BJ (cell line): ENCODE results near the gene PMM2. TPM values are rescaled to one million over a fixed set of nuclear protein-coding genes. Genes with fewer than 3 reads are reported as not detected.
"Not testable (repeated sequence)": the region's sequence is repeated elsewhere in the genome, so short reads cannot be mapped to it uniquely, and the experiment has no call there.

Experiments used
- CTCF ChIA-PET: fragments of 350-600 bp; formaldehyde crosslinking; extraction: SDS; loops from one replicate; lab custom pipeline; 2021; ENCODE audit warnings: antibody characterized with exemption, inconsistent platforms; lab: Yijun Ruan, JAX
- POLR2A ChIA-PET: fragments of 300-600 bp; sonication (Branson Sonifier 250); formaldehyde crosslinking; extraction: SDS; loops from one replicate; lab custom pipeline; 2021; ENCODE audit warnings: antibody characterized with exemption; lab: Charles Lee
- DNase-seq: peaks from one replicate; pipeline ENCODE4 v3.0.0-alpha.2; 2011; ENCODE audit warnings: low read depth
- H3K27me3 ChIP-seq: 2 replicates; pipeline ENCODE4 v1.6.0; 2011; ENCODE audit warnings: low read length; ENCODE audit not compliant: control insufficient read depth, insufficient read depth
- H3K36me3 ChIP-seq: 2 replicates; pipeline ENCODE4 v1.5.1; 2011; ENCODE audit warnings: low read length; ENCODE audit not compliant: control insufficient read depth, insufficient read depth
- H3K4me3 ChIP-seq: 2 replicates; pipeline ENCODE4 v1.5.1; 2011; ENCODE audit warnings: low read depth, mild to moderate bottlenecking, control low read depth, low read length
- polyA plus RNA-seq: library from polyadenylated mRNA; depleted of rRNA; stranded (reverse); fragments of >200 nt; gene quantifications from 2 replicates; pipeline ENCODE4 v1.2.3, GENCODE V29; 2011
- TF ChIP-seq, protein P1 (sequence below): IDR thresholded peaks from 2 replicates; pipeline ENCODE4 v1.5.1; 2011; ENCODE audit warnings: low read depth, mild to moderate bottlenecking, control low read depth, inconsistent platforms, low read length, moderate library complexity; ENCODE audit not compliant: insufficient read depth

Gene PMM2
- polyA plus RNA-seq, 1 experiment, result 30.4 TPM

DNA sequence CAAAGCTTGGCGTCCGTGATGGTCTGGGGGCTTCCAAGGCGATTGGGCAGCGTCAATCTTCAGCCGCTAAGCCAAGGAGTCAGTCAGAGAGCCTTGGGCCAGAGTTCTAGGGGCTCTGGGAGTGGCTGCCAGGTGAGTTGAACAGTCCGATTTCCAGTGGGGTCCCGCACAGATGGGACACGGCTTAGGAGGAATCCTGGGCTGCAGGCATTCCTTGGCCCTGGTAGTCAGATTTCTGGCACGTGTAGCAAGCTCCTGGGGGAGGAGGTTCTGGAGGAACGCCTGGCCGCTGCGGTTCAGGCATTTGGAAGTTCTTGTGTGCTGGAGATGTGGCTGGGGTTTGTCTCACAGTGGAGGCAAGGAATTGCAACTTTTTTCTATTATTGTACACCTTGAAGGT, 45.7 kb downstream of the PMM2 start:
- POLR2A ChIA-PET, H3K27me3 ChIP-seq, H3K4me3 ChIP-seq, DNase-seq, CTCF ChIA-PET, H3K36me3 ChIP-seq: not testable (repeated sequence)

DNA sequence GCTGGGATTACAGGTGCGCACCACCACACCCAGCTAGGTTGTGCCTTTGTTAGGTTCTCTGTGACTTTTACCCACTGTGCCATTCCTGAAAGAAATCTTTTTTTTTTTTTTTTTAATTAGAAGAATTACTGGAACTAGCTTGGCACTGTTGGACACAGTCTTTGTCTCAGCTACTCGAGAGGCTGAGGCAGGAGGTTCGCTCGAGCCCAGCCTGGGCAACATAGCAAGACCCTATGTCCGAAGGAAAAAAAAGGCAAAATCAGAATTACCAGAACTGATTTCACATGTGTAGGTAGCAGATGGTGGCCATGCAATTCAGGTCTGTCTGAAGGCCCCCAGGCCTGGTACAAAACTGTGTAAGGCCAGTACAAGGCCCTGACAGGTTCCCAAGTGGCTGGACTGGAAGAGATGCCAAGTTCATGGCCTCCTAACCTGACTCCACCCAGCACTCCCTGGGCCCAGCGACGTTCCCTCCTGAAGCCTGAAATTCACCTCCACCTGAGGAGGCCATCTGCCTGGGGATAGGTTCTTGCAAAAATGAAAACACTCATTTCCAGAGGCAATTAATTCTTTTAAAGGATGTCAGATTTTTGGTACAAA, 48.2 kb downstream of the PMM2 start:
- Histone ChIP-seq H3K27me3 (no peaks in the 10 kb centered on the region), H3K36me3 (peaks cover 15% of the 10 kb centered on the region), H3K4me3 (no peak overlapping the region)
- TF ChIP-seq, protein P1, sequence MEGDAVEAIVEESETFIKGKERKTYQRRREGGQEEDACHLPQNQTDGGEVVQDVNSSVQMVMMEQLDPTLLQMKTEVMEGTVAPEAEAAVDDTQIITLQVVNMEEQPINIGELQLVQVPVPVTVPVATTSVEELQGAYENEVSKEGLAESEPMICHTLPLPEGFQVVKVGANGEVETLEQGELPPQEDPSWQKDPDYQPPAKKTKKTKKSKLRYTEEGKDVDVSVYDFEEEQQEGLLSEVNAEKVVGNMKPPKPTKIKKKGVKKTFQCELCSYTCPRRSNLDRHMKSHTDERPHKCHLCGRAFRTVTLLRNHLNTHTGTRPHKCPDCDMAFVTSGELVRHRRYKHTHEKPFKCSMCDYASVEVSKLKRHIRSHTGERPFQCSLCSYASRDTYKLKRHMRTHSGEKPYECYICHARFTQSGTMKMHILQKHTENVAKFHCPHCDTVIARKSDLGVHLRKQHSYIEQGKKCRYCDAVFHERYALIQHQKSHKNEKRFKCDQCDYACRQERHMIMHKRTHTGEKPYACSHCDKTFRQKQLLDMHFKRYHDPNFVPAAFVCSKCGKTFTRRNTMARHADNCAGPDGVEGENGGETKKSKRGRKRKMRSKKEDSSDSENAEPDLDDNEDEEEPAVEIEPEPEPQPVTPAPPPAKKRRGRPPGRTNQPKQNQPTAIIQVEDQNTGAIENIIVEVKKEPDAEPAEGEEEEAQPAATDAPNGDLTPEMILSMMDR, result no peak
- CTCF ChIA-PET, result no interaction called here
- POLR2A ChIA-PET, result no interaction called here
- DNase-seq, result no peak

DNA sequence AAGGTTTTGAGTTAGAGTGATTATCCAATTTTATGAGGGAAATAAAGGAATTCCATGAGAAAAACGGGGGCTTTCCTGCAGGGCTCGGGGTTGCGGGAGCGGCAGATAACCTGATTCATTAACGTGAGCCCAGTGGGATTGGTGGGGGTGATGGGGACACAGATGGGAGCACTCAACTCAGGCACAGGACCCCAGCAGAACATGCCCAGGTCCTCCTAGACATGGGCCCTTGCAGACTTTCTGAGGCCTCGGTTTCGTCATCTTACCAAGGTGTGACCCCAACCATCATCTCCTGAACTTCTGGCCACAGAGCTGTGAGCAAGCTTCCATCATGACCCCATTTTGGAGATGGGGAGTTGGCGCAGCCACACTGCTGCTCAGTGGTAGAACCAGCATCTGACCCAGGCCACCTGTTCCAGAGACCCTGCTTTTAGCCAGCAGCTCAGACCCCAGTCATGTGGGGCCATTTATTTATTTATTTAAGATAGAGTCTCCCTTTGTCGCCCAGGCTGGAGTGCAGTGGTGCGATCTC, 48.8 kb downstream of the PMM2 start:
- H3K36me3 ChIP-seq, result peaks cover 15% of the 10 kb centered on the region
- no peaks in the 10 kb centered on the region for H3K27me3 ChIP-seq
- no peak overlapping the region for H3K4me3 ChIP-seq
- TF ChIP-seq, protein P1, result no peak
- ChIA-PET POLR2A (no interaction called here), CTCF (no interaction called here)
- no peak for DNase-seq

DNA sequence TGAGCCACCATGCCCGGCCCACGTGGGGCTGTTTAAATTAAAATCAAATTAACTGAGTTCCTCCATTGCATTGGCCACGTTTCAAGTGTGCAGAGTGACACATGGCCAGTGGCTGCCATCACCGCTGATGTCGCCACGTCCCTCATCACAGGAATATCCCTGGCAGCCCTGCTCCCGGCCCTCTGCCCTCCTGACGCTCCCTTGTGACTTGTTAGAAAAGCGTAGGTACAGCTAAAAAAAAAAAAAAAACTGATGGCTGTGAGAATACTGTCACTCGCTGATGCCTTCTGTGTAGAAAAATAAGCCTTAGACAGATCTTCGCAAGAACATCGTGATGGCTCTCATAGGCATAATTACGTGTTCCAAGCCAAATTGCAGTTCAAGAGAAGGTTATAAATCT, 49.5 kb downstream of the PMM2 start:
- POLR2A ChIA-PET, result no interaction called here
- no peak for DNase-seq
- peaks cover 15% of the 10 kb centered on the region for H3K36me3 ChIP-seq

DNA sequence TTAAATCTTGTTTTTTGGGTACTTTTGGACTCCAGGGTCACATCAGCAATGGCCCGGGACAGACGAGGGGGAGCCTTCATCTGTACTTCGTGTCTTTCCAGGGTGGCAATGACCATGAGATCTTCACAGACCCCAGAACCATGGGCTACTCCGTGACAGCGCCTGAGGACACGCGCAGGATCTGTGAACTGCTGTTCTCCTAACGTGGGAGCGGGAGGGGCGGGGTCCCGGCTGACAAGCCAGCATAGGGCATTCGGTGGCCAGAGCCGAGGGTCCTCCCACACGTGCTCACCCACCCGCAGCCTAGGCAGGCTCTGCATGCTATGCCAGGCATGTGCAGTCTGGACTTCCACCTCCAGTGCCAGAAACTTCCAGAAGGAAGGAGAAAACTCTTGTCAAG, 50.0 kb downstream of the PMM2 start:
- POLR2A ChIA-PET, result no interaction called here
- CTCF ChIA-PET, result no interaction called here
- Histone ChIP-seq H3K4me3 (no peak overlapping the region), H3K36me3 (peaks cover 15% of the 10 kb centered on the region), H3K27me3 (no peaks in the 10 kb centered on the region)
- DNase-seq, result no peak
- TF ChIP-seq, protein P1, result no peak

More for the DNA sequence above, 49.5 kb downstream of the PMM2 start:
- no peak overlapping the region for H3K4me3 ChIP-seq
- TF ChIP-seq, protein P1, result no peak
- CTCF ChIA-PET, result no interaction called here
- no peaks in the 10 kb centered on the region for H3K27me3 ChIP-seq
